Inferior parietal cortex (tissue), 1 donor: Measurements from ENCODE around the gene ANKRD13A.

Experiments used
- DNase-seq: peaks from one replicate; pipeline ENCODE4 v3.0.0-alpha.2; 2016; ENCODE audit errors: extremely low spot score

Gene ANKRD13A

DNA sequence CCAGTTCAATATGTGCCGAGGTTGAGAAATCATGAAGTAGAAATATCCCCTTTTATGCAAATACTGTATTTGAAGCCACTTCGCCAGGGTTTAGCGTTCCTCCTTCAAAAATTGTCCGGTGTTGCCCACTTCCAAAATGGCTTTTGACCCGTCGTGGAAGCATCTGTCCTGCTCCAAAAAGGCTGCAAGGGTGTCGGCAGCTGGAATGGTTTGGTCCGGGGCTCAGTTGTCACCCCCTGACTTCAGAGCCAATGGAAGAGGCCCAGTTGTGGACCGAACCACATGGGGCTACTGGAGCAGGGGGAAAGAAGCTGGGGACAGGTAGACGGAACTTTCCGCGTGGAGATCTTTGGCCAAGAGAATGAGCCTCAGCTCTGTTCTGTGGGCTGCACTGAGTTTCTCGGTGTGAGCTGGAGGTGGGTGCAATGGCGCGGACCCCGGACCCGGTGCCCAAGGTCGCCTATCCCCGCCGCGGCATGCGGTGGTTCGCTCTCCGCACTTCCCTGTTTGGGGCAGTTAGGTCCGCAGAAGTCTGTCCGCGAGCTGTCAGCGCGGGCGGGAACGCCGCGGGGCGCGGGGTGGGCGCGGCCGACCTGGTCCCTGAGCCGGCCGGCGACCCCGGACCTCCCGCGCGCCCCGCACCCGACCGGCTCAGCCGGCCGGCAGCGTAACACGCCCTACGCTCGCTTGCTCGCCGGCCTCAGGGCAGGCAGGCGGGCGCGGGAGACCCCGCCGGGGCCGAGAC is at the start of gene ANKRD13A:
Gene ANKRD13A, plus strand, starts transcription at position 527 of the 745 bp plus-strand sequence. CDS start 259 bp downstream, outside the sequence.
- peak; percentile 94 for DNase-seq

DNA sequence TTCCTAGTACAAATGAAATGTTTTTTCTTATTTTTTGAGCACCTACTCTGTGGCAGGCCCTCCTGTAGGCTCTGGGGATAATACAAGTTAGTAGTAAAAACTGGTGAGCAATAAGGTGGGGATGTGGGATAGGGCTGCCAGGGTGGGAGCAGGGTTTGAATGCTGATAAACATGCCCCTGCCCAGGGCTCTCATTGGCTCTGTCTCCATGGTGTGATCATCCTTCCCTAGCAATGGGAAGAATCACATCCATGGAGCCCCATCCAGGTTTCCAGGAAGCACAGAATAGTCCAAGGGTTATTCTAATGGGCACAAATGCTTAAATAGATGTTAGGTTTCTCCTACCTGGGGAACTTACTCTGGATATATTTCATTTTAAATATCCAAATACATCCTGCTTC is 48.6 kb upstream of the ANKRD13A start:
- DNase-seq, result no peak

DNA sequence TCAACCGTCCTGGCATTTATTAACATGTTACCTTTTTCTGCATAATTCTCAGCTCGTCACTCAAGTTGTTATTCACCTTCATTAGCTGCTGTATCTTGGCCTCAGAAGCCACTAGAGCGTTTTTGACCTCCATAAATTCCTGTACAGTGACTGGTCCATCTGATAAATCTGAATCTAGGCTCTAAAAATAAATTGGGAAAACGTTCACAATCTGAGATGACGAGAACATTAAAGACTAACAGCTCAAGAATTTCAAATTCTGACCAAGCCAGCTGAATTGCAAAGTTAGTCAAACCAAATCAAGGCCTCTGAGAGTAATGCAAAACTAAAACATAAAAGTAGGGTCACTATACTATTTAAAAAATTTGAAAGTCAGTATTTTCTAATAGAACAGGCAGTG is 48.1 kb upstream of the ANKRD13A start:
- DNase-seq, result no peak

DNA sequence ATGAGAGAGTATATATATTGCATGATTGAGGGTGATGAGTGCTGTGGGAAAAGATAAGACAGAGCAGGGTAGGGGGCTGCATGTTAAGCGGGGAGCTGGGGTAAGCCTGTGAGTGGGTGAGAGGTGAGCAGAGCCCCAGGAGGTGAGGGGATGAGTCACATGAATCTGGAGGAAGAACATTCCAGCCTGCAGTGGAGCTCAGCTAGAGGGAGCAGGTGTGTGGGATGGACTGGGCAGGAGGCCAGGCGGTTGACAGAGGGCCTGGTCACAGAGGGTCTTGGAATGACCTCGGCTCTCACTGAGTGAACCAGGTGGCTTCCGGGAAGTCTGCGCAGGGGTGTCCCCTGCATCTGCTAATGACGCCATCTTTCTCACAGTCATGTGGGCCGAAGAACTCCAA is 47.5 kb upstream of the ANKRD13A start:
- DNase-seq, result no peak

DNA sequence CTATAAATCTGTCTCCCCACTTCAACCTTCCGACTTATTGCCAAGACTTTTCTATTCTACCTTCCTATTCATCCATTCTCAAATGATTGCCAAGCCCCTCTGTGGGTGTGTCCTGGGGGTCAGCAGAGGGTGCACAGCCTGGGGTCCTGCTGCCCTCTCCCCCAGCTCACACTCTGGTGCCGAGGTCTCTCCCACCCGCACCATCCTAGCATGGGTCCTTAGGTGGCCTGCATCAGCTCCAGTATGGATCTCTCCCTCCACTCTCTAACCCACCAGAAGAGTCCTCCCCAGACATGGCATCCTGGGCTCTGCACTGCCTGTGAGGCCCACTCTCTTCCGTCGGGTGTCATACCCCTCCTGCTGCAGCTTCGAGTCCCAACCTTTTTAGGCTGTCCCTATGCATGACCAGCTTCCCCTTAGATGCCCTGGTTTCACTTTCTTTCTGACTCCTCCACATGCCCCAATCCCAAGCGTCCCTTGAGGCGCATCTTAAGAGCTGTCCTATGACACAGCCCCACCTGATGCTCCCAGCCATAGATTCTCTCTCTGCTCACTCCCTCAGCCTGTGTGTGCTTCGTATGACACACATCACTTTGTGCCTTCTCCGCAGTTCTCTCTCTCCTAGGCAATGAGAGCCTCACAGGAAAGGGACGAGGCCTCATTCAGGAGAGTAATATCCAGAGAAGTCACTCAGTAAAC is 46.9 kb upstream of the ANKRD13A start:
- no peak for DNase-seq

DNA sequence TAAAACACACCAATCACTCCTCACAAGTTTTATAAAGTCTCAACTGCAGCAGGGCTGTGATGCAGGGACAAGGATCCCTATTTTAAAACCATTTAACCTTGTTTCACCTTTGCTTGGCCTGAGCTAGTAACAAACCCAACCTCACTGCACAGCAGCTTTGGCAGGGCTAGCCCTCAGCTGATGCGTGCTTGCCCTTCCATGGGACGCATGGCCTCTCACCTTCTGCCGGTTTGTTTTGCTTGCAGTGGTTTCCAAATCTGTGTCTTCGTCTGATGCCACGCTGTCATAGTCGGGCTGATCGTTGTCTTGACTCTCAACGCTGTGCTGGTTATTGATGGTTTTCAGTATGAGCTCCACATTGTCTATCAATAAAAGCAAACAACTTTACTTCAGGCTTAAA is 46.4 kb upstream of the ANKRD13A start:
- no peak for DNase-seq

DNA sequence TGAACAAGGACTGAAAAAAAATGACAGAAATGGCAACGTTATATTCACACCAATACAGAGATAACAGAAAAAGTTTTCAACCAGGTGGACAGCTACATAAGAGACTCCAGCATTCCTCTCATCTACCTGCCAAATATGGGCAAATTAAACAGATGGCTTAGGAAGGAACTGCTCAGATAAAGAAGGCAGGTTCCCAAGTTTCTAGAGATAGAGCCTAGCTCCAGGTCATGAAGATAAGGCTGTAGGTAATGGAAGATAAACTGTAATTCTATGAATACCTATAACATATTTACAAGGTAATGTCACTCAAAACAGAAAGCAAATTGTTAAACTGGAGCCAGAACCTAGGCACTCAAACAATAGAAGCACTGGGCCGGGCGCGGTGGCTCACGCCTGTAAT is 45.6 kb upstream of the ANKRD13A start:
- DNase-seq, result no peak

DNA sequence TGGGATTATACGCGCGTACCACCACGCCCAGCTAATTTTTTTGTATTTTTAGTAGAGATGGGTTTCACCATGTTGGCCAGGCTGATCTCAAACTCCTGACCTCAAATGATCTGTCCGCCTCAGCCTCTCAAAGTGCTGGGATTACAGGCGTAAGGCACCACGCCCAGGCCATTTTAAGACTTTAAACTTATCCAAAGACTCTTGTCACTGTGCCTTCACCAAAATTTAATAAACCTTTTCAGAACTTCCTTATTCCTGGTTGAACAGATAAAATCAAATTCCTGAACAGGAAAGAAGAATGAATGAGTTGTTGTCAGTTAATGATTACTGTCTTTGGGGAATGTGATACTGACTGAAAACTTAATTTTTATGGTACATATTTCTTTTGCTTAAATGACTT is 40.9 kb upstream of the ANKRD13A start:
- no peak for DNase-seq

DNA sequence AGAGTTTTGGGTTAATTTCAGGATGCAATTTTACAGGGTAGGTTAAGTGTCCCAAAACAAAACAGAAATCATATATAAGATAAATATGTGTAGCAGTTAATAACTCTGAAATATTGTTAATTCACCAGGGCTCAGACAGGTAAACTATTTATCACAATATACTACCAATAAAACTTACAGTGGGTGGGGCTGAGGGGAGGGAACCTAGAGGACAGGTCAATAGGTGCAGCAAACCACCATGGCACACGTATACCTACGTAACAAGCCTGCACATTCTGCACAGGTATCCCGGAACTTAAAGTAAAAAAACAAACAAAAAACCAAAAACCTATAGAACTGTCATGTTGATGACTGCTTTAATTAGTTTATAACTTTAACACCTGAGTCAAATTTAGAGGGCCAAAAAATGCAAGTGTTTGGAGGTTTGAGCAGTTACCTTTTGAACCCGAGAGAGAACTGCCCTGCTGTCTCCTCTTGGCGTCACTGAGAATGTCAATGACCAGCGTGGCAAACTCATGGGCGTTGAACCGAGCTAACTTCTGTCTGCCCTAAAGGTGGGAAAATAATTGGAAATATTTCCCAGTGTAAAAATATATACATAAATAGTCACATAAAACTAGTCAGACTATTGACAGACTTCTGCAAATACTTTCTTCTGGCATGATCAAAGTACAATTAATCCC is 39.7 kb upstream of the ANKRD13A start:
- DNase-seq, result no peak

DNA sequence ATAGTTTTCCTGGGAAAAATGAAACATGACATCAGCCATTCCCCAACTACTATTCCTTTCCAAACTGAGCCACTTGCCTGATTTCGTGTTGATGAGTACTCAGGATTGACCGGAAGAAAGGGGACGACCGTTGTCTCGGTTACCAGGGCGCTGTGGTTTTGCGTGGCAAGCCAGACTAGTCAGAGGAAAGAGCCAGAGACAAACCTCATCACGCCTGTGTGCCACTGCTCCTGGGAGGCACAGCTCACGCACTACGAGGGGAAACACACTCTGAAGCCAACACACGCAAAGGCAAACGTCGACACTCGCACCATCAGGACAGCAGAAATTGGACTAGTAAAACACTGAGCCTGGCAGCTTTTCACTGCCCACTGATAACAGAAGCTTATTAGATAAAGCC is 38.0 kb upstream of the ANKRD13A start:
- no peak for DNase-seq

DNA sequence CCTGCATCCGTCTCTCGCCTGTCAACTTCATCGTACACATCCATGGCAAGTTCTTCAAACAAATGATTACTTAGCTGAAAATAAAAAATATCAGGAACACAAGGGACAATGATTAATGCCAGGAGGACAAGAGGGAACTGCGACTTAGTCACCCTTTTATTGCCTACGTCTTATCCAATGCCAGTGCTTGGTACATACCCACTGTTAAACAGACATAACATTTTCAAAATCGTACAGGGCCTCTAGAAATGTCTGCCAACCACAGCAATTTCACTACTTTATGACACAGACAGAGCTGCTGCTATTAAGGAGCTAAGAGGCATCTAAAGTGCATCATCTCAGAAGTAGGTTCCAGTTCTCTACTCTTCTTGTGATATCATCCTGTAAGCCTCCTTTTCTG is 37.6 kb upstream of the ANKRD13A start:
- no peak for DNase-seq

DNA sequence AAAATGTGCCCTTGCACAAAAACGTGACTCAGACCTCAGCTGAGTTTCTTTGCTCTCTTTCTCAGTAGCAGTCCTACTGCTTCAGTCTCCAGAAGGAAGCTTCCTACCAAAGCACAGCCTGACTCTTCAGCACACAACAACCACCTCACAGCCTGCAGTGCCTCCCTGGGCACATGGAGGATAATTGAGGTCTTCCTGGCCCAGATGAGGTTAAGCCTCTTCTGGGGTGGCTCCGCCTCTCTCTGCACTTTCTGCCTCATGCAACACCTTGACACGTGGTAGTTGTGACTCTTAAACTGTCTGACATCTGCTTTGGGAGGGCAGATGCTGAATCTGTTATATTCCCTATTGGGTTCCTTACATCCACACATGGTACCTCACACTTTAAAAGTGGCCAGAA is 36.8 kb upstream of the ANKRD13A start:
- no peak for DNase-seq

DNA sequence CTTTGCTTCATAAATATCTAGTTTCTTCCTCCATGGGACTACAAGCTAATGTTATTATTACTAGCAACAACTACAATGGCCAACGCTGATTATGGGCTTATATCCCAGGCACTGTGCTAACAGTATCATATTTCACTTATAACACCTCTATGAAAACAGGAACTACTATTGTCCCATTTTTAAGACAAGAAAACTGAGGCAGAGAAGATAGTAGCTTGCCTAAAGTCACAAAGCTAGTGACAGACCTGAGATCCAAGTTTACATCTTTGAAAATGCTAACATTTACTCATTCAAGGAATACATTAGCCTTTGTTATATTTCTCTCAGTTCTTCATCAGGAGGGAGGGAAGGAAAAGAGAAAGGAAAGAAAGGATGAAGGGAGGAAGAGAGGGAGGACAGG is 35.9 kb upstream of the ANKRD13A start:
- DNase-seq, result no peak

DNA sequence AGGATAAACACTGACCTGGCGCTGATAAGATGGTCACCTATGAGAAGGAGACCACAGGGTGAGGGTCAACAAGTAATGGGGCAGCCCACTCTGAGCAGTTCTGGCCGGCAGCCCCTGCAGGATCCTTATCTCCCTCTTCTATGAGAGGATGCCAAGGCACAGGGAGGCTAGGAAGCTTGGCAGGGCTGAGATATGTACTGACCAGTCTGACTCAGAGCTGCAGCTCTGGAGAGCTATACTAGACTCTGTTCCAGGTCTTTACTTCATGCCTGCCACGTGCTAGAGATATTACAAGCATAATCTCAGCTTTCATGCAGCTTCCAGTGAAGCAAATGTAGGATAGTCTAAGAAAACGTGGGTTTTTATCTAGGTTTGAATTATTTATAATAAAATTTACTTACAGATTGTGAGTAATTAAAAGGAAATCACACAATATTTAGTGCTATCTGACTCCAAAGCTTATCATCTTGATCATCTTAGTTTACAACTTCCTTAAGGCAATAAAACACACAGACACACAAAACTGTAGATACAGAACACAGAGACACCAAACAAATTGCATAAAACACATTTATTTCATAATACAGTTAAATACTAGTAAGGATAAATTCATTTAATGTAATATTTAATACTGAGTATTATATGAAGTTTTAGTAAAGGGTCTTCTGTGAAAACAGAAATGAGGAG is 35.3 kb upstream of the ANKRD13A start:
- no peak for DNase-seq

DNA sequence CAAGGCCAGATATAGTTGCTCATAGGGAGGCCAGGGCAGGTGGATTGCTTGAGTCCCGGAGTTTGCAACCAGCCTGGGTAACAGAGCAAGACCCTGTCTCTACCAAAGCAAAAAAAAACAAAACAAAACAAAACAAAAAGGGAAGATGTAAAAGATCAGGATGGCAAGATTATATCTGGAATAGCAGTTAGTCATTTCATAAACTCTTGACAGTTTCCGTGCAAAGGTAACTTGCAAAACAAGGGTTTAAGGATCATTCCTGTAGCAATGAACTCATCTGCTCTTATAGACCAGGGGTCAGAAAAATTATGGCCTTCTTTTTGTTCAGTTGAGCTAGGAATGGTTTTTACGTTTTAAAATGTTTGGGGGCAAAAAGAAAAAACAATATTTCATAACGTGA is 32.7 kb upstream of the ANKRD13A start:
- DNase-seq, result no peak

DNA sequence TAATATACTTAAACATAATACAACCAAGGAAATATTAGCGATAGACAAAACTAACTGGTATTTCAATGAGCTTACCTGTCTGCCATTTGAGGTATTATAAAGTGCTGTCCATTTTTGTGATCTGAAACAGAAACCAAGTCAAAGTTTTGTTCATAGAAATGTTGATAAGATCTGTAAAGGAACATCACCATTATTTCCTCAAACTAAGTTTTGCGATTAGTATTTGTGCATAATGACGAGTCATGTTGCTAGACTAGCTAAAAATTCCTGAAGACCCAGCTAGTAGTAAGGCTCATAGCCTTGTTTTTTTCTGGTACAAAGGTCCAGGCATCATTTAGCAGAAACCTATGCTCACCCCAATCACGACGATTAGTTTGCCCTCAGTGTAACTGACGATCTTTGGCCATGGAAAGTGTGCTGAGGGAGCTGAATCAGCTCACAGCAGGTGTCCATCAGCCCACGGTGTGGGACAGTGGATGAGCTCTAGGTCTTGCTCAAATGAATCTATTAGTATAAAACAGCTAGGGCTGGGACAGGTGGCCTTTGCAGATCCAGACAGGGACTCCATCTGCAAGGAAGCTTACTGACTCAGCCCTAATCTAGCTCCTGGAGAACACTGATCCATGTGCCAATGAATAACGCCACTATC is 31.7 kb upstream of the ANKRD13A start:
- DNase-seq, result no peak

DNA sequence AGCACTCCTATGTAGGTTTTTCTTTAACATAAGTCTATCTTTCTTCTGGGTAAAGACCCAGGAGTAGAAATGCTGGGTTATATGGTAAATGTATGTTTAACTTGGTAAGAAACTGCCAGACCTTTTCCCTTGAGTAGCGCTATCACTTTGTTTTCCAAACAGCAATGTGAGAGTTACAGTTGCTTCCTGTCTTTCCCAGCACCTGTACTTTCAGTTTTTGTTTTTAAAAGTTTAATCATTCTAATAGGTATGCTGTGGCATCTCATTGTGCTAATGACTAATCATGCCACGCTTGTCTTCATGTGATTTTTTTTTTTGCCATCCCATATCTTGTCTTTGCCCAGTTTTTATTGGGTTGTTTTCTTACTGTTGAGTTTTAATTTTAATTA is 31.2 kb upstream of the ANKRD13A start:
- no peak for DNase-seq

DNA sequence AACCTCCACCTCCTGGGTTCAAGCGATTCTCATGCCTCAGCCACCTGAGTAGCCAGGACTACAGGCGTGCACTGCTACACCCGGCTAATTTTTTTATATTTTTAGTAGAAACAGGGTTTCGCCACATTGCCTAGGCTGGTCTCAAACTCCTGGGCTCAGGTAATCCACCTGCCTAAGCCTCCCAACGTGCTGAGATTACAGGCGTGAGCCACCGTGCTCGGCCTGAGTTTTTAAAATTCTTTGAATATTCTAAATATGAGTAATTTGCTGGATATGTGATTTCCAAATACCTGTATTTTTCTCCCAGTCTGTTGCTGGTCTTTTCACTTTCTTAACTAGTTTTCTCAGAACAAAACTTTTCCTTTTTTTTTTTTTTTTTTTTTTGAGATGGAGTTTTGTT is 30.4 kb upstream of the ANKRD13A start:
- no peak for DNase-seq

DNA sequence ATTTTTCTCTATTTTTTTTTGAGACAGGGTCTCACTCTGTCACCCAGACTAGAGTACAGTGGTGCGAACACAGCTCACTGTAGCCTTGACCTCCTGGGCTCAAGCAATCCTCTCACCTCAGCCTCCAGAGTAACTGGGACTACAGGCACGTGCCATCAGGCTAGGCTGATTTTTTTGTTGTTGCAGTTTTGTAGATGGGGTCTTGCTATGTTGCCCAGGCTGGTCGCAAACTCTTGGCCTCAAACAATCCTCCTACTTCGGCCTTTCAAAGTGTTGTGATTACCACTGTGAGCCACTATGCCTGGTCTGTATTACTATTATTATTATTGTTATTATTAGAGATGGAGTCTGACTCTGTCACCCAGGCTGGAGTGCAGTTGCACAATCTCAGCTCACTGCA is 26.4 kb upstream of the ANKRD13A start:
- DNase-seq, result no peak

DNA sequence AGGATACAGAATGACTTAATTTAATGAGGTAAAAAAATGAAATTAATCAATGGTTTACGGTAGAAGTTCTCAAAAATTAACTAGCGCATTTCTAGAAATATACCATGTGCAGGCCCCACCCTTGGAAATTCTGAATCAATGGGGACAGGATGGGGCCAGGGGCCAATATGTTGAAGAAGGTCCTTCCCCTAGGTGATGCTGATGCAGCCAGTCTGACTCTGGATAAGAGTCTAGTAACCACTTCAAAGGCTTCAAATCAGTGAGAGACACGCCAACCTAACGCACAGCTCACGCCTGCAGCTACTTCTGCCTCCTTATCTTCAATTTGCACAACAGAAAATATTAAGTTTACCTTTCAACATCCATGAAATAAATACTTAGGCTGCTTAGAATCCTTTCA is 17.9 kb upstream of the ANKRD13A start:
- DNase-seq, result no peak

DNA sequence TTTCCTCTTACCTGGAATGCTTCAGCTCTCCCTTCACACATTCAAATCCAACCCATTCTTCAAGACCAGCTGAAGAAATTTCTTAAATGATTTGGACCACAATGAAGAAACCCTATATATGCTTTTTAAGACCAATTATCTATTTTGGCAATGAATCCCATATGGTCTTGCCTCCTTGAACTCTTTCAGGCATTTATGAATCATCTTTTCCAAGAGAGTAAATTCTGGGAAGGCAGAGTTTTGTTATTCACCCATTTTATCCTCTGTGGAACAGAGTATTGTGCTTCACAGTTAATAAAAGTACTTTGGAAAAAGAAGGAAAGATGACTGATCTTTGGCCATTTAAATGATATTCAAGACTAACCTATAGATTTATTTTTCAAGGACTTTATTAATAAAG is 17.0 kb upstream of the ANKRD13A start:
- DNase-seq, result no peak
